HFFc6 (cell line): Measurements from ENCODE around the gene FGFBP2. TPM values are rescaled to one million over a fixed set of nuclear protein-coding genes. Genes with fewer than 3 reads are reported as not detected.
A peak's percentile ranks its signal among the peaks of the same experiment; 100 is the strongest.

Experiments used
- DNase-seq: peaks from one replicate; pipeline ENCODE4 v3.0.0-alpha.2; 2018
- H3K27ac Mint-ChIP-seq: 2 replicates; pipeline ENCODE4 v1.8.0; 2020; ENCODE audit warnings: mild to moderate bottlenecking, mixed read lengths
- H3K27me3 Mint-ChIP-seq: 2 replicates; pipeline ENCODE4 v1.8.0; 2021; ENCODE audit warnings: mild to moderate bottlenecking, moderate library complexity, mixed read lengths; ENCODE audit not compliant: insufficient read depth
- H3K36me3 Mint-ChIP-seq: 2 replicates; pipeline ENCODE4 v1.8.0; 2021; ENCODE audit warnings: low read depth, mixed read lengths
- H3K4me1 Mint-ChIP-seq: 2 replicates; pipeline ENCODE4 v1.8.0; 2020; ENCODE audit warnings: low read depth, mixed read lengths
- H3K4me3 Mint-ChIP-seq: 2 replicates; pipeline ENCODE4 v1.8.0; 2020; ENCODE audit warnings: mild to moderate bottlenecking, moderate library complexity, mixed read lengths
- H3K9me3 Mint-ChIP-seq: 2 replicates; pipeline ENCODE4 v1.8.0; 2020; ENCODE audit warnings: mild to moderate bottlenecking, mixed read lengths
- CTCF ChIP-seq: fragments of 200-600 bp; sonication (generic); IDR thresholded peaks from 2 replicates; pipeline ENCODE4 v1.5.0; 2021; ENCODE audit warnings: antibody characterized with exemption, mild to moderate bottlenecking
- total RNA-seq, 6 experiments: library from RNA; stranded (reverse); fragmentation: NEBNext Ultra II Directional; extraction: Animal tissue kit (Norgen Biotek cat#: 25700); gene quantifications; 2 replicates in 1 of 6; 3 replicates in 5 of 6; pipeline ENCODE4 v1.2.3, GENCODE V29; 2021

Gene FGFBP2
- total RNA-seq, 6 experiments from 2014 or later, result not detected

DNA sequence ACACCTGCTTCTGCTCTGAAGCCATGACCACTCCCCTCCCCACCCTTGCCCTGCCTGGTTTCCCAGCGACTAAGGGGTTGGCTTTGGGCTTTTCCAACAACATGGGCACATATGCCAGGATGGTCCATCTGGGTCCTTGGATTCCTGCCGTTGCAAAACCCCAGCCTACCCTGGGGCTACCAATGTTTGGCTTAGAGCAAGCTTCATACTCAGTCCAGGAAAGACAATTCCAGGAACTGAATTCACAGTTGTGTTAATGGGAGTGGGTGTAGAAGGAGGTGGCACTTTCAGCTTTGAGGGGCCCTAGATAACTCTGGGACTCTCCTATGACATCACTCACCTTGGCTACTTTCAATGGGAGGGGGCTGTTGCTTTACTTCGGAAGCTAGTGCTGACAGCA is 33.4 kb downstream of the FGFBP2 start:
- H3K4me3 Mint-ChIP-seq, result no peak overlapping the region
- no peak for DNase-seq
- peaks cover 40% of the 10 kb centered on the region for H3K27me3 Mint-ChIP-seq
- no peak overlapping the region for H3K27ac Mint-ChIP-seq
- no peaks in the 10 kb centered on the region for H3K9me3 Mint-ChIP-seq
- TF ChIP-seq CTCF, result no peak
- H3K4me1 Mint-ChIP-seq, result no peaks in the 10 kb centered on the region
- H3K36me3 Mint-ChIP-seq, result no peaks in the 10 kb centered on the region; the same call in 1 of the 2 replicates

DNA sequence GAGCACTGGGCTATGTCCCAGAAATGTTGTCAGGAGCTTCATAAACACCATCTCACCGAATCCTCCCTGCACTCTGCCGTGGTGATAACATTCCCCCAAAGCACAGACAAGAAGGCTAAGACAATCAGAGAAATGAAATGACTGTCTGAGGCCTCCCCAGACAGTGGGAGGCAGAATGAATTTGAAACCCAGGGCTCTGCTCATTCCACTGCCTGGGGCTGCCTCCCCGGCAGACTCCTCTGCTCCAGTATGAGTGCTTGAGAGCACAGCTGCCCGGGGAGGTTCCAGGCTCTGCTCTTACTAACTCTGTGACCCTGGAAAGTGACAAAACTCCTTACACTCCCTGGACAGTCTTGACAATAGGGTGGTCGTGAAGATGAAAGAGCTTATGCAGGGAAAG is 34.1 kb downstream of the FGFBP2 start:
- Mint-ChIP-seq H3K27ac (no peak overlapping the region), H3K36me3 (no peaks in the 10 kb centered on the region; the same call in 1 of the 2 replicates), H3K27me3 (peaks cover 38% of the 10 kb centered on the region), H3K4me3 (no peak overlapping the region), H3K9me3 (no peaks in the 10 kb centered on the region), H3K4me1 (no peaks in the 10 kb centered on the region)
- TF ChIP-seq CTCF, result no peak
- DNase-seq, result no peak

GRCh38 chr4:15926486-15926885 is 36.5 kb downstream of the FGFBP2 start:
- no peaks in the 10 kb centered on the region for H3K9me3 Mint-ChIP-seq
- no peak for TF ChIP-seq CTCF
- peaks cover 12% of the 10 kb centered on the region for H3K4me1 Mint-ChIP-seq
- H3K27me3 Mint-ChIP-seq, result peaks cover 30% of the 10 kb centered on the region
- no peak overlapping the region for H3K27ac Mint-ChIP-seq
- no peak overlapping the region for H3K4me3 Mint-ChIP-seq
- peaks cover 4% of the 10 kb centered on the region for H3K36me3 Mint-ChIP-seq
- DNase-seq, result no peak

GRCh38 chr4:15925830-15926229 is 37.1 kb downstream of the FGFBP2 start:
- H3K27ac Mint-ChIP-seq, result no peak overlapping the region
- peaks cover 4% of the 10 kb centered on the region for H3K36me3 Mint-ChIP-seq
- TF ChIP-seq CTCF, result no peak
- peaks cover 28% of the 10 kb centered on the region for H3K27me3 Mint-ChIP-seq
- peaks cover 18% of the 10 kb centered on the region for H3K4me1 Mint-ChIP-seq
- H3K9me3 Mint-ChIP-seq, result no peaks in the 10 kb centered on the region
- no peak for DNase-seq
- H3K4me3 Mint-ChIP-seq, result no peak overlapping the region

GRCh38 chr4:15921592-15921932 is 41.4 kb downstream of the FGFBP2 start:
- H3K4me3 Mint-ChIP-seq, result peak overlapping the region; percentile 1; the same call in 1 of the 2 replicates
- peaks cover 4% of the 10 kb centered on the region for H3K36me3 Mint-ChIP-seq
- peak overlapping the region; percentile 91 for H3K27ac Mint-ChIP-seq
- no peaks in the 10 kb centered on the region; the same call in 1 of the 2 replicates for H3K27me3 Mint-ChIP-seq
- H3K9me3 Mint-ChIP-seq, result no peaks in the 10 kb centered on the region
- DNase-seq, result no peak
- H3K4me1 Mint-ChIP-seq, result peaks cover 43% of the 10 kb centered on the region
- TF ChIP-seq CTCF, result no peak
